Mucosa of rectum (tissue), 2 donors: Measurements from ENCODE around the gene FSCN2.

ENCODE experiments used
- H3K27ac ChIP-seq, 2 donors: one replicate each; pipeline ENCODE4 v1.7.0; 2013; ENCODE audit warnings: inconsistent platforms in 2 of 2, low read depth in 2 of 2, low read length in 2 of 2
- H3K27me3 ChIP-seq, 2 donors: one replicate each; pipeline ENCODE4 v1.7.0; 2013; ENCODE audit warnings: low read length in 2 of 2; ENCODE audit not compliant: control insufficient read depth in 2 of 2, insufficient read depth in 2 of 2
- H3K36me3 ChIP-seq, 2 donors: one replicate each; pipeline ENCODE4 v1.7.0; 2013; ENCODE audit warnings: low read length in 2 of 2; ENCODE audit not compliant: control insufficient read depth in 2 of 2, insufficient read depth in 2 of 2
- H3K4me1 ChIP-seq, 2 donors: one replicate each; pipeline ENCODE4 v1.7.0; 2013; ENCODE audit warnings: low read length in 2 of 2, mild to moderate bottlenecking in 1 of 2; ENCODE audit not compliant: control insufficient read depth in 2 of 2, insufficient read depth in 2 of 2
- H3K4me3 ChIP-seq, 2 donors: one replicate each; pipeline ENCODE4 v1.7.0; 2013; ENCODE audit warnings: low read length in 2 of 2
- H3K9ac ChIP-seq, 2 donors: one replicate each; pipeline ENCODE4 v1.7.0; 2013; ENCODE audit warnings: low read length in 2 of 2, low read depth in 1 of 2, mild to moderate bottlenecking in 1 of 2
- H3K9me3 ChIP-seq, 2 donors: one replicate each; pipeline ENCODE4 v1.7.0; 2013; ENCODE audit warnings: low read length in 2 of 2; ENCODE audit not compliant: control insufficient read depth in 2 of 2
- donor health status: healthy.
- donor health status: Normal muscosa, but diverticular disease.

Gene FSCN2, protein sequence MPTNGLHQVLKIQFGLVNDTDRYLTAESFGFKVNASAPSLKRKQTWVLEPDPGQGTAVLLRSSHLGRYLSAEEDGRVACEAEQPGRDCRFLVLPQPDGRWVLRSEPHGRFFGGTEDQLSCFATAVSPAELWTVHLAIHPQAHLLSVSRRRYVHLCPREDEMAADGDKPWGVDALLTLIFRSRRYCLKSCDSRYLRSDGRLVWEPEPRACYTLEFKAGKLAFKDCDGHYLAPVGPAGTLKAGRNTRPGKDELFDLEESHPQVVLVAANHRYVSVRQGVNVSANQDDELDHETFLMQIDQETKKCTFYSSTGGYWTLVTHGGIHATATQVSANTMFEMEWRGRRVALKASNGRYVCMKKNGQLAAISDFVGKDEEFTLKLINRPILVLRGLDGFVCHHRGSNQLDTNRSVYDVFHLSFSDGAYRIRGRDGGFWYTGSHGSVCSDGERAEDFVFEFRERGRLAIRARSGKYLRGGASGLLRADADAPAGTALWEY

GRCh38 chr17:81527591-81528383 is at the start of gene FSCN2:
Gene FSCN2, plus strand, starts transcription at chr17:81528377. Its CDS starts 155 bp downstream, at chr17:81528532.
- Histone ChIP-seq H3K9ac (no peak within 1 kb of the TSS), H3K4me1 (peaks cover 2 to 8% of the 10 kb centered on the region in 2 donors), H3K4me3 (no peak within 1 kb of the TSS), H3K36me3 (no peaks in the 10 kb centered on the region), H3K27me3 (peaks cover 31 to 41% of the 10 kb centered on the region in 2 donors), H3K9me3 (no peaks in the 10 kb centered on the region), H3K27ac (no peak within 1 kb of the TSS)

DNA sequence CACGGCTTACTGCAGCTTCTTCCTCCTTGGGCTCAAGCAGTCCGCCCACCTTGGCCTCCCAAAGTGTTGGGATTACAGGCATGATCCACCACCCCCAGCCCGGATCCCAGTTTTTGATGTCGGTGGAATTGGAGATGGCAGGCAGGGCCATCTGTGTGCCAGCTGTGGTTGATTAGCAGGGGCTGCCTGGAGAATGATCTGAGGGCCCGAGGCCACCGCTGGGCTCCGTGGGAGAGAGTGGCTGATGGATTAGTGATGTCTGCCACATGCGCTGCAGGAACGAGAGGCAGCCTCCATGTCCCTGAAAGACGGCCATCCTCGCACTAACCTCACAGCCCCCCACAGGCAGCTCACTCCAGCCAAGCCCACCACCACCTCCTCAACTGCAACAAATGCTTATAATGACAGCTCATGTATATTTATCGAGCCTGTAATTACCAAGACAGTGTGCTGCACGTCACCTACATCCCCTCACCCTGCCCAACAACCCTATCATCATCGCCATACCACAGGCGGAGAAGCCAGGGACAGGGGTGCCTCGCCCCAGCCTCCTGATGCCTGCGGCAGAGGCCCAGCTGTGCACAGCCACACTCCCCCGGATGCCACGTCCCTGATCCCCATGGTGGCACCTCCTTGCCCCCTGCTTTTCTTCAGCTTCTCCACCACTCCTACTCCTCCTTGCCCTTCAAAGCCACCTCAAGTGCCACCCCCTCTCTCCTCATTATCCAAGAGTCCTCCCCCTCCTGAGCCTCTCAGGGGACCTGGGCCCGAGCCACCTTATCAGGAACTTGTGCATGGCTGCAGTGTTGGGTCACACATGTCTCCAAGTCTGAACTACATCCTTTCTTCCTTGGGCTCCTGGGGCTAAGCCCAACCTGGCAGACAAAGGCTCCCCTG is 48.8 kb upstream of the FSCN2 start:
- H3K27ac ChIP-seq, result no peak overlapping the region
- H3K36me3 ChIP-seq, result no peaks in the 10 kb centered on the region
- H3K9ac ChIP-seq, result no peak overlapping the region
- peaks cover 0 to 3% of the 10 kb centered on the region in 2 donors for H3K9me3 ChIP-seq
- H3K4me3 ChIP-seq, result no peak overlapping the region
- H3K4me1 ChIP-seq, result peaks cover 11 to 15% of the 10 kb centered on the region in 2 donors
- H3K27me3 ChIP-seq, result peaks cover 5 to 6% of the 10 kb centered on the region in 2 donors

DNA sequence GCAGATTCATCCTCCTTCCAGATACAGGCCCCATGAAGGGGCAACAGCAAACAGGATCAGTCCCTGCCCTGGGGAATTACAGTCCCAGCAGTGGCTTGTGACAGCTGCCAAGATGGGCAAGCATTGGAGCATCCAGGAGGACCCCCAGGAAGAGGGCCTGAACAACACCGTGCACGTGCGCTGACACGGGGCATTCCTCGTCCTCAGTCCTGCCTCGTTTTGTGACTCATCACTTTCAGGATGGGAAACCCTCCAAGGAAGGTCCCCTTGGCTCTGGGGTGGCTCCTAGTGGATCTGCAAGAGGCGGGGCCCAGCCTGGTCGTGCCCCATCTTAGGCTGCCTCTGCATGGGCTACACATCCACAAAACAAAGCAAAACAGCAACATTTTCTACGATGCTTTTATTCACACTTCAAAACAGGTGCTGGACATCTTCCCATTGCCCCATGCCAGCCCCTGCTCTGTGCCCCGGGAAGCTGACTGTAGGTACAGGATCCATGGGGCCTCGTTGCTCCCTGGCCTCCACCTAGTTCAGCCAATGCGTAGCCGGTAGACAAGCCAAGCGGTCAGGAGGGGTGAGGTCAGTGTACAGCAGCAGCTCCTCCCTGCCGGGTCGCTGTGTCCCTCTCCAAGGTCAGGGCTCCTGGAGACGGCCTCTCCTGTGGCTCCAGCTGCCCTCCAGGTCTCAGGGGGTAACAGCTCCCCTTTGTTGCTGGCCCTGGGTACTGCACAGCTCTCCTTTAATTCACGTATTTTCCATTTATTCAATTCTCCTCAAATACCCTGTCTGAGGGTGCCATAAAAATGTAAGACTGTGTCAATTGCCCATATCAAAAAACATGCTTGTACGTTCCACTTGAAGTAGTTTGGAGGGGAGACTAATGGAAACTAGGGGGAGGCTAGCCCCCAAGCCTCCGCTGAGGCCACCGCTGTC is 47.8 kb upstream of the FSCN2 start:
- peaks cover 5 to 6% of the 10 kb centered on the region in 2 donors for H3K27me3 ChIP-seq
- H3K27ac ChIP-seq, result no peak overlapping the region
- H3K9ac ChIP-seq, result no peak overlapping the region
- H3K36me3 ChIP-seq, result no peaks in the 10 kb centered on the region
- peaks cover 11 to 20% of the 10 kb centered on the region in 2 donors for H3K4me1 ChIP-seq
- peaks cover 0 to 3% of the 10 kb centered on the region in 2 donors for H3K9me3 ChIP-seq
- no peak overlapping the region for H3K4me3 ChIP-seq

DNA sequence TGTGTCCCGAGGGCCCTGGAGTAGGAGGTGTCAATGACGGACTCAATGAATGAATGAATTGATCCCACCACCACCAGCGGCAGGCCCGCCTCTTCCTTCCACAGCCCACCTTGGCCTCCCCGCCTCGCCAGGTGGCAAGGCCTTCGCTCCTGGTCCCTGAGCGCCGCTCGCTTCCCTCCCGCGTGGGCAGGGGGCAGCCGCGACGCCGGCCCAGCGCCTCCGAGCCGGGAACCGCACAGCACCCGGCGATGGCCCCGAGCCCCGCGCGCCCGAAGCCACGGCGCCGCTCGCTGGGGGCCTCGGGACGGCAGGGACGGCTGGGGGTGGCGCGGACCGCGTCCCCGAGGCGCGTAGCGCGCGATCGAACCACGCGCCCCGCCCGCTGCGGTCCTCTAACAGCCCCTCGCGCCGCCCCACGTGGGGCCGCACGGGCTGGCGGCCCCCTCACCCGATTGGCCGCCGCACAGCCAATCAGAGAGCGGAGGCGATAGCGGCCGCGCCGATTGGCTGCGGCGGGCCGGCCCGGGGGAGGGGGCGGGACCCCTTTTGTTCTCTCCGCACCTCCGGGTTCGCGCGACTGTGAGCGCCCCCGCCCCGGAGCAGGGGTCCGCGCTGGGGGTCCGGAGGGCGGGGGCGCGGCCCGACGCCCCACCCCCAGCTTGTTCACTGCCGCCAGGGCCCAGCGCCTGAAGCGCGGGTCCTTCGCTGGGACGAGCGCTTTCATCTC is 46.9 kb upstream of the FSCN2 start:
- no peaks in the 10 kb centered on the region for H3K36me3 ChIP-seq
- peak overlapping the region in 1 of 2 donors; percentile 48 for H3K4me3 ChIP-seq
- H3K9ac ChIP-seq, result peak overlapping the region in 1 of 2 donors; percentile 29
- H3K27me3 ChIP-seq, result peaks cover 5 to 6% of the 10 kb centered on the region in 2 donors
- H3K9me3 ChIP-seq, result peaks cover 0 to 3% of the 10 kb centered on the region in 2 donors
- H3K4me1 ChIP-seq, result peaks cover 11 to 20% of the 10 kb centered on the region in 2 donors
- H3K27ac ChIP-seq, result no peak overlapping the region

DNA sequence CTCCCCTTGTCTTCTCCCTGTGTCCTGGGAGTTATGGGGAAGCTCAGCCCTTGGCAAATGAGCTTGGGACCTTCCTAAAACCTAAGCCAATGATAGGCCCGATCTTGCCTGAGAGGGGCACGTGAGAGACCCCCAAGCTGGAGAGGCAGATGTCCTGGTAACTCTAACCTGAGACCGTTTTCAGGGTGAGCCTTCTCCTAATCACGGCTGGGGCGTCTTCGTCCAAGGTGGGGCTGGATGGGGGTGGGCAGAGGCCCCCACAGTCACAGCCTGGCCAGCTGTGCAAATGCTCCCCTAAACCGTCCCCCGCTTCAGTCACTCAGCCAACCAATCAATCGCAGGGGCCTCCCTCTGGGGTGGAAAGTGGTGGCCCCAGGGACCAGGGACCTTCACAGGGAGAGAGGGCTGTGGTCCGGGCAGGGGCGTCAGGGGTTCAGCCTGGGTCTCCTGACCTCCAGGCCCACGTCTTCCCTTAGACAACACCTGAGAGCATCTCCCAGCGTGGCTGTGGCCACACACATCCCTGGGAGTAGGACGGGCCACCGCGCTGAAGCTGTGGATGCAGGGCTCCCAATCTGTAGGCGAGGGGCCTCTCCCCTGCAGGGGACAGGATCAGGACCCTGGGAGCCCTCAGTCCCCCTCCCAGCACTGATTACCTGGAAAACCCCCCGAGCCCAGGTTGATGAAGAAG is 46.2 kb upstream of the FSCN2 start:
- peak overlapping the region in 1 of 2 donors; percentile 48 for H3K4me3 ChIP-seq
- no peak overlapping the region for H3K27ac ChIP-seq
- H3K9me3 ChIP-seq, result no peaks in the 10 kb centered on the region
- H3K27me3 ChIP-seq, result peaks cover 5 to 6% of the 10 kb centered on the region in 2 donors
- H3K9ac ChIP-seq, result peak overlapping the region in 1 of 2 donors; percentile 29
- peaks cover 11 to 20% of the 10 kb centered on the region in 2 donors for H3K4me1 ChIP-seq
- no peaks in the 10 kb centered on the region for H3K36me3 ChIP-seq

DNA sequence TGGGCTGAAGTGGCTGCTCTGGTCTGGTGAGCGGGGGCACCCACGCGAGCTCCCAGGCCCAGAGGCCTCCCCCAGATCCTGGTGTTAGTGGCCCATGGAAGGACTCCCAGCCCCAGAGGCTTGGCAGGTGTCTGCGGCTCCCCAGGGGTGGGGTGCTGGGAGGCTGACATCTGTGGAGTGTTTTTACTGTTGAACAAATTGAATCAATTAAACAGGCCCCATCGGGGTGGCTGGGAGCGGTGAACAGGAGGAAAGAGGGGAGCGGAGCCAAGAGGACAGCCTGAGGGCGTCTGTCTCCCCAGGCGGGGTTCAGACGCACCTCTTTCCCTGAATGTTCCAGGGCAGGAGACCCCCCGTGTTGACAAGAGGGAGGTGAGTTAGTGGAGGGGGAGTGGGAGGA is 45.5 kb upstream of the FSCN2 start:
- Histone ChIP-seq H3K9ac (no peak overlapping the region), H3K27me3 (peaks cover 5 to 6% of the 10 kb centered on the region in 2 donors), H3K9me3 (no peaks in the 10 kb centered on the region), H3K27ac (no peak overlapping the region), H3K4me1 (peaks cover 16 to 24% of the 10 kb centered on the region in 2 donors), H3K4me3 (no peak overlapping the region), H3K36me3 (no peaks in the 10 kb centered on the region)

DNA sequence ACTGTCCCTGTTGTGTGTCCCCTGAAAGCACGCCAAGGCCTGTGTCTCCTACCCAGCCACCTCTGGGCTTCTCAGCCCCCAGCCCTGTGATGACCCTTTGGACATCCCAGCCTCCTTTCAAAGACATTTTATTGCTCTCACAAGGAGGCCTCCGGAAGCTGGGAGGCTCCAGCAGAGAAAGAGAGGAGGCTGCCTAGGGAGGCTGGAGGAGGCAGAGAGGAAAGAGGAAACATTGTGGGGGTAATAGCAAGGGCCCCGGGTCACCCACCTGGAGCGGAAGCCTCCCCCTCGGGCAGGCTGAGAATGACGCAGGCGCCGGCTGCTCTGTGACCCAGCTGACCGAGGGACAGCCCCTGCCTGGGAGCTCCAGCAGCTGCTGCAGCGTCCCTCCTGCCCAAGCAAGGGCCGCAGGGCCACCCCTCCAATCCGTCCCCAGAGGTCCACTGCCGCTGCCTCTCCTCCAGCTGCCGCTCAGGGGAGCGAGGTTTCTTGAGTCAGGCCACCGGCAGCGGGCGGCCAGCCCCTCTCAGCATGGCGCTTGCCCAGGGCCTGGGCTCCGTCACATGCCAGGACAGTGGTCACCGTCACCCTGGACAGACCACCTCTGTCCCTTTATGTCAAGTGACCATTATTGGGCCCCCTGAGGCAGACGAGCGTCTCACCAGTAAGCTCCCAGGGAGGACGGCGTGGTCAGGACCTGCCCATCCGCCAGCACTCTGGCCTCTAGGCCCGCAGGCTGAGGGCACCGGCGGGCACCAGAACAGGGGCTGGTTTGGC is 44.9 kb upstream of the FSCN2 start:
- no peak overlapping the region for H3K27ac ChIP-seq
- H3K4me3 ChIP-seq, result peak overlapping the region; percentile 13 to 57
- peaks cover 17 to 24% of the 10 kb centered on the region in 2 donors for H3K4me1 ChIP-seq
- peak overlapping the region in 1 of 2 donors; percentile 40 for H3K9ac ChIP-seq
- no peaks in the 10 kb centered on the region for H3K9me3 ChIP-seq
- H3K27me3 ChIP-seq, result peaks cover 5 to 6% of the 10 kb centered on the region in 2 donors
- no peaks in the 10 kb centered on the region for H3K36me3 ChIP-seq

DNA sequence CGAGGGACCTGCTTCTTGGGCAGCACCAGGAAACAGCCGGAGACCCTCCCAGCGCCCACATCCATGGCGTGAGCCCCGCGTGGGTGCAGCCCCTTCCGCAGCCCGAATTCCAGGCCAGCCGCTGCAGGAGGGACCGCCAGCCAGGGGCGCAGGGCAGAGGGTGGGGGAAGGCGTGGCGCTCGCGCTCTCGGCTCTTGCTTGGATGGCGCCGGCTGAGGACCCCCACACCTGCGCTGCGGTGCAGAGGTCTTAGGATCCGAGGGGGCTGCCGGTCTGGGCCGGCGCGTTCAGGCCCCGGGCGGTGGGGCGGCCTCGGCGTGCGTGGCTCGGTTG is 44.3 kb upstream of the FSCN2 start:
- Histone ChIP-seq H3K27me3 (peaks cover 5 to 6% of the 10 kb centered on the region in 2 donors), H3K9me3 (no peaks in the 10 kb centered on the region), H3K4me1 (peaks cover 19 to 27% of the 10 kb centered on the region in 2 donors), H3K27ac (no peak overlapping the region), H3K36me3 (no peaks in the 10 kb centered on the region), H3K4me3 (peak overlapping the region; percentile 57 to 62), H3K9ac (peak overlapping the region in 1 of 2 donors; percentile 40)
